Stimulated activated naive B cell treated with anti-CD40 and anti-IgM and Interleukin-4, amounts not matched to agents 10 μg/mL and 1 μg/mL and 100 μg/mL, for 72 hours (primary cell): ENCODE results near the gene CAMP.

Source experiments
- ATAC-seq, 2 donors: fragments of 150-1000 bp; cut with Tn5 transposase; replicated peaks; 2 replicates each; pipeline ENCODE4 v1.10.0; 2021; ENCODE audit warnings: moderate library complexity in 1 of 2
- DNase-seq: peaks from one replicate; pipeline ENCODE4 v3.0.0; 2021
- H3K27ac Mint-ChIP-seq: one replicate; pipeline ENCODE4 v1.8.0; 2022; ENCODE audit warnings: mild to moderate bottlenecking, mixed read lengths
- H3K27me3 Mint-ChIP-seq, 2 donors: one replicate each; pipeline ENCODE4 v1.8.0; 2022; ENCODE audit warnings: mixed read lengths in 2 of 2
- H3K36me3 Mint-ChIP-seq, 2 donors: one replicate each; pipeline ENCODE4 v1.8.0; 2022; ENCODE audit warnings: mixed read lengths in 2 of 2, mild to moderate bottlenecking in 1 of 2
- H3K4me1 Mint-ChIP-seq, 2 donors: one replicate each; pipeline ENCODE4 v1.8.0; 2022; ENCODE audit warnings: mixed read lengths in 2 of 2, mild to moderate bottlenecking in 1 of 2
- H3K4me3 Mint-ChIP-seq, 2 donors: one replicate each; pipeline ENCODE4 v1.8.0; 2022; ENCODE audit warnings: mild to moderate bottlenecking in 2 of 2, mixed read lengths in 2 of 2, moderate library complexity in 1 of 2
- H3K9me3 Mint-ChIP-seq, 2 donors: one replicate each; pipeline ENCODE4 v1.8.0; 2022; ENCODE audit warnings: mixed read lengths in 2 of 2, mild to moderate bottlenecking in 1 of 2

The CAMP gene

GRCh38 chr3:48222616-48223513, at the start of gene CAMP:
CAMP (plus strand) TSS chr3:48223495; CDS start chr3:48223512, 17 bp downstream.
- ATAC-seq (peak; percentile 74 to 76), DNase-seq (peak; percentile 20)
- Mint-ChIP-seq H3K27me3 (no peaks in the 10 kb centered on the region), H3K36me3 (peaks cover 5 to 6% of the 10 kb centered on the region in 2 donors), H3K27ac (peak within 1 kb of the TSS; percentile 57), H3K9me3 (peaks cover 6 to 10% of the 10 kb centered on the region in 2 donors), H3K4me1 (peaks cover 44 to 65% of the 10 kb centered on the region in 2 donors), H3K4me3 (peak within 1 kb of the TSS; percentile 0 to 8)

GRCh38 chr3:48178072-48178471, 45.2 kb upstream of the CAMP start:
- Mint-ChIP-seq H3K27me3 (no peaks in the 10 kb centered on the region), H3K27ac (no peak overlapping the region), H3K4me1 (peaks cover 0 to 9% of the 10 kb centered on the region in 2 donors), H3K9me3 (no peaks in the 10 kb centered on the region), H3K4me3 (no peak overlapping the region), H3K36me3 (peaks cover 4 to 19% of the 10 kb centered on the region in 2 donors)
- ATAC-seq: no peak
- no peak for DNase-seq

- DNase-seq (no peak), ATAC-seq (no peak)
- Mint-ChIP-seq H3K27ac (no peak overlapping the region), H3K4me1 (peaks cover 0 to 4% of the 10 kb centered on the region in 2 donors), H3K9me3 (no peaks in the 10 kb centered on the region), H3K4me3 (no peak overlapping the region), H3K36me3 (peaks cover 0 to 10% of the 10 kb centered on the region in 2 donors), H3K27me3 (peaks cover 0 to 3% of the 10 kb centered on the region in 2 donors)
These were observed 43.3 kb upstream of the CAMP start for GRCh38 chr3:48180021-48180420.

GRCh38 chr3:48180531-48181253, 42.6 kb upstream of the CAMP start:
- peaks cover 0 to 5% of the 10 kb centered on the region in 2 donors for H3K36me3 Mint-ChIP-seq
- H3K27me3 Mint-ChIP-seq: peaks cover 0 to 7% of the 10 kb centered on the region in 2 donors
- DNase-seq: no peak
- no peaks in the 10 kb centered on the region for H3K9me3 Mint-ChIP-seq
- no peak for ATAC-seq
- no peak overlapping the region for H3K4me3 Mint-ChIP-seq
- no peaks in the 10 kb centered on the region for H3K4me1 Mint-ChIP-seq
- no peak overlapping the region for H3K27ac Mint-ChIP-seq

- H3K27ac Mint-ChIP-seq: no peak overlapping the region
- peaks cover 6 to 19% of the 10 kb centered on the region in 2 donors for H3K4me1 Mint-ChIP-seq
- ATAC-seq (no peak), DNase-seq (no peak)
- no peaks in the 10 kb centered on the region for H3K9me3 Mint-ChIP-seq
- peaks cover 10 to 22% of the 10 kb centered on the region in 2 donors for H3K27me3 Mint-ChIP-seq
- H3K4me3 Mint-ChIP-seq: no peak overlapping the region
- H3K36me3 Mint-ChIP-seq: peaks cover 7 to 14% of the 10 kb centered on the region in 2 donors
These were observed 39.0 kb upstream of the CAMP start for GRCh38 chr3:48184299-48184698.

GRCh38 chr3:48185129-48185528, 38.2 kb upstream of the CAMP start:
- peaks cover 6 to 19% of the 10 kb centered on the region in 2 donors for H3K4me1 Mint-ChIP-seq
- H3K9me3 Mint-ChIP-seq: no peaks in the 10 kb centered on the region
- H3K36me3 Mint-ChIP-seq: peaks cover 7 to 14% of the 10 kb centered on the region in 2 donors
- ATAC-seq: no peak
- H3K27me3 Mint-ChIP-seq: peaks cover 10 to 22% of the 10 kb centered on the region in 2 donors
- no peak overlapping the region for H3K4me3 Mint-ChIP-seq
- no peak for DNase-seq
- H3K27ac Mint-ChIP-seq: no peak overlapping the region

GRCh38 chr3:48186631-48187300, 36.5 kb upstream of the CAMP start:
- peak overlapping the region; percentile 10 for H3K27ac Mint-ChIP-seq

GRCh38 chr3:48187301-48187578, 36.1 kb upstream of the CAMP start:
- peaks cover 7 to 14% of the 10 kb centered on the region in 2 donors for H3K36me3 Mint-ChIP-seq
- H3K27me3 Mint-ChIP-seq: peaks cover 10 to 22% of the 10 kb centered on the region in 2 donors
- H3K27ac Mint-ChIP-seq: peak overlapping the region; percentile 10
- no peaks in the 10 kb centered on the region for H3K9me3 Mint-ChIP-seq
- H3K4me1 Mint-ChIP-seq: peaks cover 6 to 19% of the 10 kb centered on the region in 2 donors
- H3K4me3 Mint-ChIP-seq: peak overlapping the region; percentile 81 to 93
- DNase-seq: no peak
- ATAC-seq: no peak

More at GRCh38 chr3:48186631-48187300, 36.5 kb upstream of the CAMP start:
- no peak for ATAC-seq
- Mint-ChIP-seq H3K9me3 (no peaks in the 10 kb centered on the region), H3K27me3 (peaks cover 10 to 22% of the 10 kb centered on the region in 2 donors), H3K36me3 (peaks cover 7 to 14% of the 10 kb centered on the region in 2 donors), H3K4me3 (peak overlapping the region; percentile 81 to 93), H3K4me1 (peaks cover 6 to 19% of the 10 kb centered on the region in 2 donors)
- no peak for DNase-seq

- ATAC-seq (peak; percentile 19 to 25), DNase-seq (no peak)
- Mint-ChIP-seq H3K27ac (peak overlapping the region; percentile 38), H3K4me3 (peak overlapping the region; percentile 88 to 93), H3K27me3 (peaks cover 10 to 22% of the 10 kb centered on the region in 2 donors), H3K36me3 (peaks cover 7 to 11% of the 10 kb centered on the region in 2 donors), H3K4me1 (peaks cover 6 to 19% of the 10 kb centered on the region in 2 donors), H3K9me3 (no peaks in the 10 kb centered on the region)
These were observed 35.6 kb upstream of the CAMP start for GRCh38 chr3:48187579-48188265.

- peak within 1 kb of the TSS; percentile 69 for H3K27ac Mint-ChIP-seq
- peaks cover 6 to 19% of the 10 kb centered on the region in 2 donors for H3K4me1 Mint-ChIP-seq
- peak; percentile 99 for ATAC-seq
- peak; percentile 97 for DNase-seq
- peaks cover 7 to 9% of the 10 kb centered on the region in 2 donors for H3K36me3 Mint-ChIP-seq
- peak within 1 kb of the TSS; percentile 88 to 93 for H3K4me3 Mint-ChIP-seq
- peaks cover 10 to 22% of the 10 kb centered on the region in 2 donors for H3K27me3 Mint-ChIP-seq
- H3K9me3 Mint-ChIP-seq: no peaks in the 10 kb centered on the region
These were observed 34.8 kb upstream of the CAMP start, which contains the start of gene CDC25A for GRCh38 chr3:48188266-48189201. CDC25A (minus strand) TSS chr3:48188417; CDS start chr3:48187947, 470 bp downstream.

- H3K4me3 Mint-ChIP-seq: no peak overlapping the region
- ATAC-seq (no peak), DNase-seq (no peak)
- H3K27ac Mint-ChIP-seq: no peak overlapping the region
- peaks cover 10 to 29% of the 10 kb centered on the region in 2 donors for H3K27me3 Mint-ChIP-seq
- H3K36me3 Mint-ChIP-seq: peaks cover 7 to 9% of the 10 kb centered on the region in 2 donors
- H3K9me3 Mint-ChIP-seq: no peaks in the 10 kb centered on the region
- H3K4me1 Mint-ChIP-seq: peaks cover 6 to 24% of the 10 kb centered on the region in 2 donors
These were observed 34.0 kb upstream of the CAMP start for GRCh38 chr3:48189321-48189720.

GRCh38 chr3:48190911-48191310, 32.4 kb upstream of the CAMP start:
- Mint-ChIP-seq H3K27ac (no peak overlapping the region), H3K4me3 (no peak overlapping the region), H3K27me3 (peaks cover 10 to 23% of the 10 kb centered on the region in 2 donors), H3K9me3 (no peaks in the 10 kb centered on the region), H3K4me1 (peaks cover 6 to 27% of the 10 kb centered on the region in 2 donors), H3K36me3 (peaks cover 7 to 9% of the 10 kb centered on the region in 2 donors)
- ATAC-seq: no peak
- no peak for DNase-seq
